Suprapubic skin (tissue), 4 donors: Measurements from ENCODE around the gene CDKL2.

ENCODE experiments used
- CTCF ChIP-seq, 2 donors: fragments of 200-600 bp in 1 of 2; fragments of 450-650 bp in 1 of 2; sonication (generic) in 1 of 2; IDR thresholded peaks; one replicate each; pipeline ENCODE4 v1.5.1; 2016 to 2019; ENCODE audit warnings: antibody characterized with exemption in 2 of 2, mild to moderate bottlenecking in 1 of 2, moderate library complexity in 1 of 2
- EP300 ChIP-seq: sonication (generic); formaldehyde crosslinking; IDR thresholded peaks from one replicate; pipeline ENCODE4 v1.6.1; 2017; ENCODE audit warnings: antibody characterized with exemption
- POLR2AphosphoS5 ChIP-seq, 3 donors: sonication (generic); formaldehyde crosslinking; IDR thresholded peaks; one replicate each; pipeline ENCODE4 v1.6.1; 2017; ENCODE audit warnings: antibody characterized with exemption in 3 of 3

GRCh38 chr4:75593393-75593792, 36.9 kb downstream of the CDKL2 start:
- TF ChIP-seq POLR2AphosphoS5 (IDR thresholded peaks at IDR 0.05) (no peak), EP300 (no peak), CTCF (IDR thresholded peaks at IDR 0.05) (no peak)
